ENCODE results near the gene KISS1R.
A peak's percentile ranks its signal among the peaks of the same experiment; 100 is the strongest.

The KISS1R gene

GRCh38 chr19:904545-904944 lies 12.6 kb upstream of the KISS1R start:
- Histone ChIP-seq H3K36me3 (ENCODE audit: insufficient read depth, low read length) (peaks cover 12% of the 10 kb centered on the region), H3K9me3 (replicated peaks; ENCODE audit: low read length) (no peaks in the 10 kb centered on the region), H3K4me3 (ENCODE audit: low read length) (no peak overlapping the region), H3K9ac (ENCODE audit: low read depth, low read length) (no peak overlapping the region), H3K4me2 (ENCODE audit: low read length) (no peak overlapping the region), H3K4me1 (ENCODE audit: control insufficient read depth, insufficient read depth, low read length) (peaks cover 19% of the 10 kb centered on the region), H3K27me3 (ENCODE audit: control insufficient read depth, insufficient read depth, low read length) (no peaks in the 10 kb centered on the region)

- H3K27me3 ChIP-seq (ENCODE audit: control insufficient read depth, insufficient read depth, low read length) = no peaks in the 10 kb centered on the region
- H3K4me3 ChIP-seq (ENCODE audit: low read length) = no peak overlapping the region
- no peak overlapping the region for H3K9ac ChIP-seq (ENCODE audit: low read depth, low read length)
- H3K9me3 ChIP-seq (replicated peaks; ENCODE audit: low read length) = no peaks in the 10 kb centered on the region
- H3K4me1 ChIP-seq (ENCODE audit: control insufficient read depth, insufficient read depth, low read length) = peaks cover 19% of the 10 kb centered on the region
- H3K4me2 ChIP-seq (ENCODE audit: low read length) = no peak overlapping the region
- H3K36me3 ChIP-seq (ENCODE audit: insufficient read depth, low read length) = peaks cover 6% of the 10 kb centered on the region
These were observed 10.7 kb upstream of the KISS1R start for GRCh38 chr19:906480-906879.

- H3K36me3 ChIP-seq (ENCODE audit: insufficient read depth, low read length) = no peaks in the 10 kb centered on the region
- H3K9me3 ChIP-seq (replicated peaks; ENCODE audit: low read length) = no peaks in the 10 kb centered on the region
- H3K27me3 ChIP-seq (ENCODE audit: control insufficient read depth, insufficient read depth, low read length) = no peaks in the 10 kb centered on the region
- no peak overlapping the region for H3K4me2 ChIP-seq (ENCODE audit: low read length)
- H3K9ac ChIP-seq (ENCODE audit: low read depth, low read length) = no peak overlapping the region
- no peak overlapping the region for H3K4me3 ChIP-seq (ENCODE audit: low read length)
- peaks cover 19% of the 10 kb centered on the region for H3K4me1 ChIP-seq (ENCODE audit: control insufficient read depth, insufficient read depth, low read length)
These were observed 9.8 kb upstream of the KISS1R start for GRCh38 chr19:907183-907853.

GRCh38 chr19:911197-912033 lies 5.7 kb upstream of the KISS1R start:
- no peaks in the 10 kb centered on the region for H3K36me3 ChIP-seq (ENCODE audit: insufficient read depth, low read length)
- peaks cover 11% of the 10 kb centered on the region for H3K4me1 ChIP-seq (ENCODE audit: control insufficient read depth, insufficient read depth, low read length)
- H3K9ac ChIP-seq (ENCODE audit: low read depth, low read length) = no peak overlapping the region
- no peak overlapping the region for H3K4me3 ChIP-seq (ENCODE audit: low read length)
- H3K27me3 ChIP-seq (ENCODE audit: control insufficient read depth, insufficient read depth, low read length) = no peaks in the 10 kb centered on the region
- H3K9me3 ChIP-seq (replicated peaks; ENCODE audit: low read length) = no peaks in the 10 kb centered on the region
- peak overlapping the region; percentile 25 for H3K4me2 ChIP-seq (ENCODE audit: low read length)

GRCh38 chr19:912181-913079 lies 4.7 kb upstream of the KISS1R start:
- no peaks in the 10 kb centered on the region for H3K36me3 ChIP-seq (ENCODE audit: insufficient read depth, low read length)
- H3K9me3 ChIP-seq (replicated peaks; ENCODE audit: low read length) = no peaks in the 10 kb centered on the region
- H3K27me3 ChIP-seq (ENCODE audit: control insufficient read depth, insufficient read depth, low read length) = peaks cover 4% of the 10 kb centered on the region
- H3K4me1 ChIP-seq (ENCODE audit: control insufficient read depth, insufficient read depth, low read length) = peaks cover 15% of the 10 kb centered on the region
- peak overlapping the region; percentile 95 for H3K4me3 ChIP-seq (ENCODE audit: low read length)
- peak overlapping the region; percentile 82 for H3K4me2 ChIP-seq (ENCODE audit: low read length)
- H3K9ac ChIP-seq (ENCODE audit: low read depth, low read length) = peak overlapping the region; percentile 94

- H3K9ac ChIP-seq (ENCODE audit: low read depth, low read length) = peak within 1 kb of the TSS; percentile 94
- H3K36me3 ChIP-seq (ENCODE audit: insufficient read depth, low read length) = no peaks in the 10 kb centered on the region
- peak within 1 kb of the TSS; percentile 95 for H3K4me3 ChIP-seq (ENCODE audit: low read length)
- peak within 1 kb of the TSS; percentile 82 for H3K4me2 ChIP-seq (ENCODE audit: low read length)
- H3K4me1 ChIP-seq (ENCODE audit: control insufficient read depth, insufficient read depth, low read length) = peaks cover 21% of the 10 kb centered on the region
- H3K27me3 ChIP-seq (ENCODE audit: control insufficient read depth, insufficient read depth, low read length) = peaks cover 12% of the 10 kb centered on the region
- H3K9me3 ChIP-seq (replicated peaks; ENCODE audit: low read length) = no peaks in the 10 kb centered on the region
These were observed 3.9 kb upstream of the KISS1R start, which contains the start of gene R3HDM4 for GRCh38 chr19:913080-913748. R3HDM4 (minus strand) TSS chr19:913219; CDS start chr19:913157, 62 bp downstream.

- Histone ChIP-seq H3K9ac (ENCODE audit: low read depth, low read length) (no peak overlapping the region), H3K27me3 (ENCODE audit: control insufficient read depth, insufficient read depth, low read length) (peaks cover 34% of the 10 kb centered on the region), H3K4me2 (ENCODE audit: low read length) (peak overlapping the region; percentile 73), H3K4me1 (ENCODE audit: control insufficient read depth, insufficient read depth, low read length) (peaks cover 15% of the 10 kb centered on the region), H3K36me3 (ENCODE audit: insufficient read depth, low read length) (no peaks in the 10 kb centered on the region), H3K9me3 (replicated peaks; ENCODE audit: low read length) (no peaks in the 10 kb centered on the region), H3K4me3 (ENCODE audit: low read length) (no peak overlapping the region)
These were observed 349 bp upstream of the KISS1R start for GRCh38 chr19:916645-917322.

GRCh38 chr19:918152-918437 lies 962 bp downstream of the KISS1R start:
- H3K36me3 ChIP-seq (ENCODE audit: insufficient read depth, low read length) = no peaks in the 10 kb centered on the region
- H3K4me1 ChIP-seq (ENCODE audit: control insufficient read depth, insufficient read depth, low read length) = peaks cover 17% of the 10 kb centered on the region
- H3K4me2 ChIP-seq (ENCODE audit: low read length) = no peak overlapping the region
- H3K27me3 ChIP-seq (ENCODE audit: control insufficient read depth, insufficient read depth, low read length) = peaks cover 34% of the 10 kb centered on the region
- no peak overlapping the region for H3K4me3 ChIP-seq (ENCODE audit: low read length)
- no peak overlapping the region for H3K9ac ChIP-seq (ENCODE audit: low read depth, low read length)
- H3K9me3 ChIP-seq (replicated peaks; ENCODE audit: low read length) = no peaks in the 10 kb centered on the region

GRCh38 chr19:918481-919198 lies 1.5 kb downstream of the KISS1R start:
- no peak overlapping the region for H3K4me3 ChIP-seq (ENCODE audit: low read length)
- H3K36me3 ChIP-seq (ENCODE audit: insufficient read depth, low read length) = no peaks in the 10 kb centered on the region
- H3K9me3 ChIP-seq (replicated peaks; ENCODE audit: low read length) = no peaks in the 10 kb centered on the region
- H3K4me1 ChIP-seq (ENCODE audit: control insufficient read depth, insufficient read depth, low read length) = peaks cover 15% of the 10 kb centered on the region
- no peak overlapping the region for H3K9ac ChIP-seq (ENCODE audit: low read depth, low read length)
- peaks cover 34% of the 10 kb centered on the region for H3K27me3 ChIP-seq (ENCODE audit: control insufficient read depth, insufficient read depth, low read length)
- H3K4me2 ChIP-seq (ENCODE audit: low read length) = no peak overlapping the region

Measured in skeletal muscle satellite cell (primary cell).